ENCODE measurements around the gene PTGER1. TPM values are rescaled to one million over a fixed set of nuclear protein-coding genes. Genes with fewer than 3 reads are reported as not detected.
A peak's percentile ranks its signal among the peaks of the same experiment; 100 is the strongest.

Gene PTGER1
- total and polyA plus RNA-seq, 2 of the 13 experiments (the other 11 are each of a cell fraction or from before 2014, with no cell fraction given): 0.13 TPM; not detected in 1

DNA sequence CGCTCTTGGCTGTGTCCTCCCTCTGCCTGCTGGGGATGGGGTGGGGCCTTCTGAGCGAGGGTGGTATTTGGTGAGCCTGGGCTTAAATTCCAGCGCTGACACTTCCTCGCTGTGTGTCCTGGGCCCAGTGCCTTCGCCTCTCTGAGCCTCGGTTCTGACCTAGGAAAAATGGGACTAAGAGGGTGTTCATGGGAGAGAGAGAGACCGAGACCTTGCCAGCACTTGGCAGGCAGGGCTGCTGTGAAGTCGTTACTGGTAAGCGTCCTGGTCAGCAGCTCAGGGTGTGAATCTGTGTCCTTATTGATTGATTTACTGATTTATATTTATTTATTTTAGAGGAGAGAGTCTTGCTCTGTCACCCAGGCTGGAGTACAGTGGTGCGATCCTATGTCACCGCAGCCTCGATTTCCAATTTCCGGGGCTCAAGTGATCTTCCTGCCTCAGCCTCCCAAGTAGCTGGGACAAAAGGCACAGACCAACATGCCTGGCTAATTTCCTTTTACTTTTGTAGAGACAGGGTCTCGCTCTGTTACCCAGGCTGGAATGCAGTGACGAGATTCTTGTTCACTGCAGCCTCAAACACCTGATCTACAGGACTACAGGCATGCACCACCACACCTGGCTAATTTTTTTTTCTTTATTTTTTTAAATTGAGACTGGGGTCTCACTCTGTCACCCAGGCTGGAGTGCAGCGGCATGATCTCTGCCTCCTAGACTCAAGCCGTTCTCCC lies 39.7 kb downstream of the PTGER1 start (continued):
- TF ChIP-seq IRF9 (CRISPR knock-in tag; IDR thresholded peaks at IDR 0.05; ENCODE audit: borderline replicate concordance) (no peak), KDM1A (CRISPR knock-in tag; IDR thresholded peaks at IDR 0.05) (peak; percentile 67; the same call in 1 of the 2 replicates), NRL (CRISPR knock-in tag; IDR thresholded peaks at IDR 0.05; ENCODE audit: borderline replicate concordance) (0 out of 2 replicates have a peak, but pooled peaks have one; percentile 13), PHF8 (CRISPR knock-in tag; IDR thresholded peaks at IDR 0.05) (no peak), USF2 (IDR thresholded peaks at IDR 0.05; ENCODE audit: low read depth, low read length) (no peak), USF2 (CRISPR knock-in tag; IDR thresholded peaks at IDR 0.05; ENCODE audit: borderline replicate concordance) (0 out of 2 replicates have a peak, but pooled peaks have one; percentile 6), RCOR2 (CRISPR knock-in tag; IDR thresholded peaks at IDR 0.05) (0 out of 2 replicates have a peak, but pooled peaks have one; percentile 8), ZNF280B (CRISPR knock-in tag; IDR thresholded peaks at IDR 0.05; ENCODE audit: borderline replicate concordance) (0 out of 2 replicates have a peak, but pooled peaks have one; percentile 22), PRPF4 (IDR thresholded peaks at IDR 0.05; ENCODE audit: low read depth, low read length, poor library complexity, severe bottlenecking) (no peak), ZKSCAN5 (CRISPR knock-in tag; IDR thresholded peaks at IDR 0.05) (no peak), ZFP36 (IDR thresholded peaks at IDR 0.05; ENCODE audit: borderline replicate concordance, low read depth, low read length, partially characterized antibody) (peak; percentile 38)
- TF ChIP-seq, protein P1, sequence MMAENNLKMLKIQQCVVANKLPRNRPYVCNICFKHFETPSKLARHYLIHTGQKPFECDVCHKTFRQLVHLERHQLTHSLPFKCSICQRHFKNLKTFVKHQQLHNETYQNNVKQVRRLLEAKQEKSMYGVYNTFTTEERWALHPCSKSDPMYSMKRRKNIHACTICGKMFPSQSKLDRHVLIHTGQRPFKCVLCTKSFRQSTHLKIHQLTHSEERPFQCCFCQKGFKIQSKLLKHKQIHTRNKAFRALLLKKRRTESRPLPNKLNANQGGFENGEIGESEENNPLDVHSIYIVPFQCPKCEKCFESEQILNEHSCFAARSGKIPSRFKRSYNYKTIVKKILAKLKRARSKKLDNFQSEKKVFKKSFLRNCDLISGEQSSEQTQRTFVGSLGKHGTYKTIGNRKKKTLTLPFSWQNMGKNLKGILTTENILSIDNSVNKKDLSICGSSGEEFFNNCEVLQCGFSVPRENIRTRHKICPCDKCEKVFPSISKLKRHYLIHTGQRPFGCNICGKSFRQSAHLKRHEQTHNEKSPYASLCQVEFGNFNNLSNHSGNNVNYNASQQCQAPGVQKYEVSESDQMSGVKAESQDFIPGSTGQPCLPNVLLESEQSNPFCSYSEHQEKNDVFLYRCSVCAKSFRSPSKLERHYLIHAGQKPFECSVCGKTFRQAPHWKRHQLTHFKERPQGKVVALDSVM (CRISPR knock-in tag; IDR thresholded peaks at IDR 0.05): peak; percentile 29; the same call in 1 of the 2 replicates
